Measurements from ENCODE around the gene LSS. TPM values are rescaled to one million over a fixed set of nuclear protein-coding genes. Genes with fewer than 3 reads are reported as not detected.

Gene LSS
- total and polyA plus RNA-seq, 2 of the 4 experiments (the other 2 are of a cell fraction), result 43.4 to 58.1 TPM

DNA sequence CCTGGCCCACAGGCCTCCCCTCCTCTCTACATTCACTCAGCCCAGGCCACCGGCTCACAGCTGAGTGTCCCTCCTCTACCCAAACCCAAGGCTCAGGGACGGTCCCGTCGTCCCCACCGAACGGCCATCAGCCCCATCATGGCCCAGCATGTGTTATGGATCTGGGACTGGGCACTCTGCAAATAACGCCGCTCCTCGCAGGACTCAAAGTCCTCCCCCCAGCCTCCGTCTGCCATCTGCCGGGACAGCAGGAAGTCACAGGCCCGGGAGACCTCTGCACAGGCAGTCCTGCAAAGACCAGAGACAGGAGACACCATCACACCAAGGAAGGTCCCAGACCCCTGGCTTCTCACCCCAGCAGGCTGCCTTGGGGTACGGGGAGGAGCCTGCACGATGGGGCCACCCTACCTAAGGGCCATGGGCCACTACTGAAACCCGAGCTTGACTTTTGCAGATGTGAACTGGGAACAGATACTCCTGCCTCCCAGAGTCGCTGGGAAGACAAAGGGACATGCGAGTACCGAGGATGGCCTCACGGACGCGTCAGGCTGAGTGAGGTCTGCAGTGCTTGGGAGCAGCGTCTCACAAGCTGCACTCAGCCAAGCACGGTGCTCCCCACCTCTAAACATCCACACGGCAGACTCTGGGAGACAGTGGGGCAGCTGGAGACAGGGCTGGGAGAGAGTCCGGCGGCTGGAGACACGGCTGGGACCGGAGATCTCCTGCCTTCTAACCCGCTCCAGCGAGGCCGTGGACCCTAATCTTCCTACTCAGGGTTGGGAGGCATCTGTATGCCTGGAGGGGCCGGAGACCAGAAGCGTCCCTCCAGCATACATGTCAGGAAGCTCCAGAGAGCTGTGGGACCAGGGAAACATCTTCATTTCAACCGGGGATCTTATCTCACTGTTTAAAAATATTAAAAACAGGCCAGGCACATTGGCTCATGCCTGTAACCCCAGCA, 33.9 kb downstream of the LSS start:
- Histone ChIP-seq H3K4ac (ENCODE audit: low read depth, low read length) (no peak overlapping the region), H3K4me3 (ENCODE audit: insufficient read depth, low read depth, low read length) (no peak overlapping the region), H3K4me1 (ENCODE audit: control insufficient read depth, insufficient read depth, low read length) (peaks cover 12% of the 10 kb centered on the region), H2BK20ac (ENCODE audit: low read depth, low read length) (no peak overlapping the region), H3K79me1 (ENCODE audit: low read depth in 1 of 2, low read length in 2 of 2) (0 out of 4 replicates have a peak, but pooled peaks cover 0 to 3% of the 10 kb centered on the region in 2 experiments), H2AFZ (replicated peaks; ENCODE audit: low read length, poor library complexity) (peak overlapping the region; percentile 58), H3K9me1 (ENCODE audit: insufficient read depth, low read length) (peaks cover 18% of the 10 kb centered on the region), H4K91ac (ENCODE audit: insufficient read depth, low read depth, low read length) (no peak overlapping the region), H3K36me3 (ENCODE audit: control insufficient read depth, insufficient read depth, low read length) (peaks cover 44% of the 10 kb centered on the region), H2BK5ac (ENCODE audit: low read depth, low read length, poor library complexity, severe bottlenecking) (no peak overlapping the region), H2BK120ac (ENCODE audit: low read depth, low read length) (no peak overlapping the region), H4K8ac (ENCODE audit: low read depth in 2 of 2, low read length in 2 of 2) (no peak overlapping the region), H3K23ac (ENCODE audit: low read depth, low read length) (no peak overlapping the region), H3K27me3 (ENCODE audit: control insufficient read depth, insufficient read depth, low read length) (no peaks in the 10 kb centered on the region), H3K27ac (ENCODE audit: insufficient read depth, low read length) (no peak overlapping the region), H2AK5ac (ENCODE audit: low read depth, low read length) (no peak overlapping the region), H4K20me1 (ENCODE audit: insufficient read depth, low read length) (no peaks in the 10 kb centered on the region), H2BK15ac (ENCODE audit: low read depth, low read length) (no peak overlapping the region), H3K56ac (ENCODE audit: extremely low read depth, insufficient read depth, low read length) (no peak overlapping the region), H3K9ac (ENCODE audit: low read depth, low read length) (no peak overlapping the region), H3K4me2 (ENCODE audit: low read depth, low read length) (no peak overlapping the region), H4K5ac (ENCODE audit: low read depth, low read length) (no peak overlapping the region), H3K18ac (ENCODE audit: low read depth, low read length) (no peak overlapping the region), H3K14ac (replicated peaks; ENCODE audit: low read depth, low read length) (no peak overlapping the region), H3K9me3 (ENCODE audit: control insufficient read depth, insufficient read depth, low read length) (no peaks in the 10 kb centered on the region), H2AK9ac (replicated peaks; ENCODE audit: low read depth, low read length, poor library complexity) (peak overlapping the region; percentile 3)
- ATAC-seq (ENCODE audit: low read depth) (no peak), DNase-seq (no peak)
- dilution Hi-C loops (cut with HindIII; ENCODE audit: low sequenced_read_pairs, unreplicated experiment) (no loop called here), intact Hi-C loops (cut with micrococcal nuclease) (no loop called here), in situ Hi-C loops (cut with MboI; ENCODE audit: low sequenced_read_pairs) (no loop called here)
- WGBS, 2 experiments (ENCODE audit: extremely low coverage in 2 of 2, insufficient read length in 1 of 2), result 86% methylated on average over 11 of the region's 34 CpGs; no CpG with 5 or more reads in 1 of the 2 experiments
- BruUV-seq (replicated peaks), result no TSS peak
- no peak for TF ChIP-seq MAFK (IDR thresholded peaks at IDR 0.05; ENCODE audit: low read depth, low read length)
- CTCF ChIA-PET, result no interaction called here
- POLR2A ChIA-PET (ENCODE audit: unreplicated experiment), result interaction anchor here (0.6 kb wide), 1 partner anchor 9 kb away, joined by 3 read pairs; no protein-coding TSS in a partner anchor
